H9 (cell line): ENCODE data around the gene NUP205. TPM values are rescaled to one million over a fixed set of nuclear protein-coding genes. Genes with fewer than 3 reads are reported as not detected.

Experiments used
- DNase-seq: peaks from one replicate; pipeline ENCODE4 v3.0.0-alpha.2; 2017
- H2AFZ ChIP-seq: one replicate; pipeline ENCODE4 v1.6.1; 2013; ENCODE audit warnings: mild to moderate bottlenecking, low read length, control low read depth, moderate library complexity
- H2AK5ac ChIP-seq: 2 replicates; pipeline ENCODE4 v1.6.1; 2013; ENCODE audit warnings: low read length, control low read depth, mixed read lengths; ENCODE audit not compliant: insufficient read length
- H2BK120ac ChIP-seq: one replicate; pipeline ENCODE4 v1.6.1; 2013; ENCODE audit warnings: low read depth, mild to moderate bottlenecking, low read length, control low read depth, inconsistent platforms; ENCODE audit not compliant: poor library complexity, severe bottlenecking
- H2BK12ac ChIP-seq: 2 replicates; pipeline ENCODE4 v1.6.1; 2013; ENCODE audit warnings: low read length, control low read depth, mixed read lengths, low read depth; ENCODE audit not compliant: insufficient read length
- H2BK15ac ChIP-seq: 2 replicates; pipeline ENCODE4 v1.6.1; 2013; ENCODE audit warnings: low read depth, low read length, control low read depth
- H2BK20ac ChIP-seq: one replicate; pipeline ENCODE4 v1.6.1; 2013; ENCODE audit warnings: low read depth, mild to moderate bottlenecking, low read length, control low read depth, inconsistent platforms; ENCODE audit not compliant: poor library complexity, severe bottlenecking
- H2BK5ac ChIP-seq: 2 replicates; pipeline ENCODE4 v1.6.1; 2013; ENCODE audit warnings: low read length, control low read depth, mixed read lengths; ENCODE audit not compliant: insufficient read length
- H3K14ac ChIP-seq: 2 replicates; pipeline ENCODE4 v1.6.1; 2013; ENCODE audit warnings: low read length, control low read depth; ENCODE audit not compliant: insufficient read depth
- H3K18ac ChIP-seq: 2 replicates; pipeline ENCODE4 v1.6.1; 2013; ENCODE audit warnings: low read depth, mild to moderate bottlenecking, mixed read lengths, low read length, control low read depth; ENCODE audit not compliant: insufficient read length
- H3K23ac ChIP-seq: 2 replicates; pipeline ENCODE4 v1.6.1; 2013; ENCODE audit warnings: low read length, control low read depth, mixed read lengths, low read depth; ENCODE audit not compliant: insufficient read length
- H3K23me2 ChIP-seq: 2 replicates; pipeline ENCODE4 v1.6.1; 2013; ENCODE audit warnings: low read depth, mild to moderate bottlenecking, mixed read lengths, low read length, control low read depth; ENCODE audit not compliant: insufficient read length, poor library complexity, severe bottlenecking
- H3K27ac ChIP-seq: 2 replicates; pipeline ENCODE4 v1.5.1; 2013; ENCODE audit warnings: low read length, control low read depth, mixed read lengths, low read depth; ENCODE audit not compliant: insufficient read length
- H3K27me3 ChIP-seq: 2 replicates; pipeline ENCODE4 v1.6.1; 2013; ENCODE audit warnings: low read length, control low read depth, inconsistent platforms; ENCODE audit not compliant: insufficient read depth
- H3K4ac ChIP-seq: 2 replicates; pipeline ENCODE4 v1.6.1; 2013; ENCODE audit warnings: low read depth, mild to moderate bottlenecking, control low read depth, inconsistent platforms, low read length, moderate library complexity
- H3K4me1 ChIP-seq: 2 replicates; pipeline ENCODE4 v1.6.1; 2013; ENCODE audit warnings: low read length, control low read depth, inconsistent platforms; ENCODE audit not compliant: insufficient read depth
- H3K4me2 ChIP-seq: 2 replicates; pipeline ENCODE4 v1.6.1; 2013; ENCODE audit warnings: low read length, control low read depth, mixed read lengths; ENCODE audit not compliant: insufficient read length, insufficient read depth
- H3K56ac ChIP-seq: 2 replicates; pipeline ENCODE4 v1.6.1; 2013; ENCODE audit warnings: low read depth, mild to moderate bottlenecking, mixed read lengths, low read length, control low read depth; ENCODE audit not compliant: insufficient read length
- H3K79me1 ChIP-seq: 2 replicates; pipeline ENCODE4 v1.6.1; 2013; ENCODE audit warnings: low read depth, mild to moderate bottlenecking, moderate library complexity, low read length, control low read depth, inconsistent platforms; ENCODE audit not compliant: insufficient read depth, poor library complexity, severe bottlenecking
- H3K79me2 ChIP-seq: 2 replicates; pipeline ENCODE4 v1.6.1; 2013; ENCODE audit warnings: low read length, control low read depth, inconsistent platforms; ENCODE audit not compliant: insufficient read depth
- H3K9ac ChIP-seq: 2 replicates; pipeline ENCODE4 v1.6.1; 2013; ENCODE audit warnings: low read length, control low read depth, mixed read lengths; ENCODE audit not compliant: insufficient read length; ENCODE audit errors: extremely low read depth
- H3K9me3 ChIP-seq: one replicate; pipeline ENCODE4 v1.6.1; 2013; ENCODE audit warnings: low read depth, low read length, inconsistent platforms; ENCODE audit not compliant: control insufficient read depth
- H3T11ph ChIP-seq: one replicate; pipeline ENCODE4 v1.6.1; 2013; ENCODE audit warnings: mild to moderate bottlenecking, low read length, control low read depth, inconsistent platforms
- H4K20me1 ChIP-seq: one replicate; pipeline ENCODE4 v1.6.1; 2013; ENCODE audit not compliant: control insufficient read depth, insufficient read length, insufficient read depth
- H4K5ac ChIP-seq: 2 replicates; pipeline ENCODE4 v1.6.1; 2013; ENCODE audit warnings: low read depth, mild to moderate bottlenecking, mixed read lengths, low read length, control low read depth; ENCODE audit not compliant: insufficient read length
- H4K8ac ChIP-seq: replicated peaks from 2 replicates; pipeline ENCODE4 v1.6.1; 2013; ENCODE audit warnings: low read length, control low read depth, mixed read lengths, low read depth; ENCODE audit not compliant: insufficient read length
- H4K91ac ChIP-seq: 2 replicates; pipeline ENCODE4 v1.6.1; 2013; ENCODE audit warnings: low read depth, mild to moderate bottlenecking, moderate library complexity, mixed read lengths, low read length, control low read depth; ENCODE audit not compliant: insufficient read length
- H3K27ac Mint-ChIP-seq, 3 experiments: 2 replicates in 2 of 3; 3 replicates in 1 of 3; pipeline ENCODE4 v1.8.0; 2020 to 2021; ENCODE audit warnings: mixed read lengths in 3 of 3, mild to moderate bottlenecking in 1 of 3, moderate library complexity in 1 of 3
- H3K27me3 Mint-ChIP-seq: 2 replicates; pipeline ENCODE4 v1.8.0; 2021; ENCODE audit warnings: low read depth, mild to moderate bottlenecking, moderate library complexity, mixed read lengths
- H3K36me3 Mint-ChIP-seq, 3 experiments: 2 replicates in 2 of 3; 3 replicates in 1 of 3; pipeline ENCODE4 v1.8.0; 2020 to 2021; ENCODE audit warnings: low read depth in 3 of 3, mixed read lengths in 3 of 3; ENCODE audit not compliant: insufficient read depth in 1 of 3
- H3K4me1 Mint-ChIP-seq, 2 experiments: 2 replicates each; pipeline ENCODE4 v1.8.0; 2020; ENCODE audit warnings: mixed read lengths in 2 of 2
- H3K4me3 Mint-ChIP-seq, 2 experiments: 2 replicates in 1 of 2; 3 replicates in 1 of 2; pipeline ENCODE4 v1.8.0; 2020 to 2021; ENCODE audit warnings: mild to moderate bottlenecking in 2 of 2, mixed read lengths in 2 of 2, moderate library complexity in 1 of 2
- H3K9me3 Mint-ChIP-seq, 2 experiments: 2 replicates in 1 of 2; 3 replicates in 1 of 2; pipeline ENCODE4 v1.8.0; 2020; ENCODE audit warnings: mild to moderate bottlenecking in 2 of 2, mixed read lengths in 2 of 2, moderate library complexity in 1 of 2
- CTCF ChIP-seq: fragments of 200-600 bp; sonication (generic); conservative IDR thresholded peaks from 3 replicates; pipeline ENCODE4 v1.8.0; 2021; ENCODE audit warnings: antibody characterized with exemption, mild to moderate bottlenecking
- WGBS: extraction: QIAGEN DNeasy Blood & Tissue Kit; methylation state at CpG from one replicate; pipeline ENCODE4 v1.1.7; 2013; ENCODE audit warnings: missing lambda C conversion rate, low lambda C conversion rate, mixed read lengths; ENCODE audit not compliant: insufficient read length; ENCODE audit errors: extremely low coverage; 5-methylcytosine and 5-hydroxymethylcytosine counted together
- total RNA-seq: library from RNA; stranded (reverse); gene quantifications from 2 replicates; pipeline ENCODE4 v1.2.1, GENCODE V29; 2021

NUP205 gene
- total RNA-seq, 1 experiment from 2014 or later: 158 TPM

- Histone ChIP-seq H2BK5ac (no peak overlapping the region), H3K27ac (no peak overlapping the region), H3K18ac (no peak overlapping the region), H3K9me3 (no peaks in the 10 kb centered on the region), H3K79me2 (no peaks in the 10 kb centered on the region; the same call in 1 of the 2 replicates), H2AK5ac (no peak overlapping the region), H2BK20ac (no peak overlapping the region), H3K14ac (no peak overlapping the region), H3K4ac (no peak overlapping the region), H3K79me1 (no peaks in the 10 kb centered on the region), H4K8ac (no peak overlapping the region), H3K9ac (no peak overlapping the region), H4K5ac (no peak overlapping the region), H3K23me2 (no peaks in the 10 kb centered on the region), H3K27me3 (no peaks in the 10 kb centered on the region), H2AFZ (no peak overlapping the region), H3K4me1 (no peaks in the 10 kb centered on the region), H3T11ph (no peak overlapping the region), H3K23ac (no peak overlapping the region), H2BK12ac (no peak overlapping the region), H2BK15ac (no peak overlapping the region), H3K56ac (no peak overlapping the region), H4K91ac (no peak overlapping the region), H2BK120ac (no peak overlapping the region), H4K20me1 (no peaks in the 10 kb centered on the region), H3K4me2 (no peak overlapping the region)
- Mint-ChIP-seq H3K27me3 (no peaks in the 10 kb centered on the region; the same call in 1 of the 2 replicates), H3K4me1 (no peaks in the 10 kb centered on the region), H3K36me3 (peaks cover 32 to 89% (median 79%) of the 10 kb centered on the region in 3 experiments; a peak in 6 of 7 replicates), H3K4me3 (no peak overlapping the region), H3K27ac (no peak overlapping the region), H3K9me3 (no peaks in the 10 kb centered on the region)
- TF ChIP-seq CTCF: no peak
- no peak for DNase-seq
- WGBS: no CpG with 5 or more reads among the region's 2 CpGs
Observed at GRCh38 chr7:135600226-135600625, 42.5 kb downstream of the NUP205 start.
